ENCODE results near the gene TIGAR.

TIGAR gene, protein sequence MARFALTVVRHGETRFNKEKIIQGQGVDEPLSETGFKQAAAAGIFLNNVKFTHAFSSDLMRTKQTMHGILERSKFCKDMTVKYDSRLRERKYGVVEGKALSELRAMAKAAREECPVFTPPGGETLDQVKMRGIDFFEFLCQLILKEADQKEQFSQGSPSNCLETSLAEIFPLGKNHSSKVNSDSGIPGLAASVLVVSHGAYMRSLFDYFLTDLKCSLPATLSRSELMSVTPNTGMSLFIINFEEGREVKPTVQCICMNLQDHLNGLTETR

DNA sequence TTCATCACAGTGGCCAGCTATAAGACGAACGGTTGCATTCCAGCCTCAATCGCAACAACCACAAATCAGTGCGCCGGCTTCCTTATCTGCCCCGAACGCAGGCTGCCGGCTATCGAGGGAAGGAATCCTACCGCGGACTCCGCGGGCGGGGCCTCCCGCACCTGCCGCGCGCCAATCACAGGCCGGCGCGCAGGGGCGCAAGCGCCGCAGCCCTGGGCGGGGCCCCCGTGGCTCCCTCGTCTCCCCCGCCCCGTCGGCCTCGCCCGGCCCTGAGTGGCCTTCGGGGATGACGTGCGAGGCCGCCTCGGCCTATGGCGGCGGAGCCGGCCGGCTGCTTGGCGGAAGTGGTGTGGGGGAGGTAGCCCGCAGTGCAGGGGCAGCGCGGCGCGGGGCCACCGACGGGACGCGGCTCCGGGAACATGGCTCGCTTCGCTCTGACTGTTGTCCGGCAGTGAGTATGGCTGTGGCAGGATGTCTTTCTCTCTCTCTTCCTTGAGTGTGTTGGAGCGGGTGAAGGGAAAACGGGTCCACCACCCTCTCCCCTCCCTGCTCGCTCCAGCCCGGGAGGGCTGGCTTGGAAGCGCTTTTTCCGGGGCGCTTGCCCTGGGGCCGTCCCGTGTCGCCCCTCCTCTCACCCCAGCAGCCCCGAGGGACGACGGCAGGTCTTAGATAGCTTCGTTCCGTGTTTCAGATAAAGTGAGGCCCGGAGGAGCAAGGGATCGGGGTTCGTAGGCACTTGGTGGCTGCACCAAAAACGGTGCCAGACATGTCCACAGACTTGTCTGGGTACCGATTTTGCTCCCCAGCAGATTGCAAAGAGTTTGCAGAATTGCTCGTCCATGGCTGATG is at the start of gene TIGAR:
Gene TIGAR (plus strand): TSS at position 361 of the 849 bp plus-strand sequence. CDS start 59 bp downstream, at position 420.
- DNase-seq = peak; percentile 91

DNA sequence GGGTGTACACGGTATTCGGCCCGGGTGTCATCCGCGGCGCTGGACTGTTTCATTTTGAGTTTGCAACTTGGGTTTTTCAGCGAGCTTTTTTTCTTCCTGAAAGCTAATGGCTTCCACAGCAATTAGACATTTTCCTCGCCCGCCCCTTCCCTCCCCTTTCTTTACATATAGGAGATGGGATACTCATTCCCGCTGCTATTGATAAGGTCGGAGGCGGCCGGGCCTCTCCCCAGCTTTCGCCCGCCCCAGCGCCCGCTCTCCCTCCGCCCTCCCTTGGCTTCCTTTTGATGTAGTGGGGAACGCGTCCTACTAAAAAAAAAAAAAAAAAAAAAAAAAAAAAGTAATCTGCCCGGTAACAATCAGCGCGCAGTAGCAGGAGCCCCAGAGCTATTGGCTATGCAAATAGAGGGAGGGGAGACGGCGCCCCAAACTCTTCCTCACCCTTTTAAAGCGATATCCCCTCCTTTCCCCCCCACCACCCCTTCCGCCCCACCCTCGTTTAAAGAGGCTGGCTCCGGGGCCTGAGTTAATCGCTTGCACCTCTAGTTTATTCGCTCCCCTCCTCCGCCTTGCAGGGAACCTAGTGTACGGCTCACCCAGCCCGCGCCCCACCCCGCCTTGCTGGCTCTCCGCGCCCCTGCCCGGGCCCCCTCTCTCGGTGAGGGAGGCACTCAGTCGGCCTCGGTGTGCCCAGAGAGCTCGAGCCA is 49.1 kb upstream of the TIGAR start:
- DNase-seq = peak; percentile 82

DNA sequence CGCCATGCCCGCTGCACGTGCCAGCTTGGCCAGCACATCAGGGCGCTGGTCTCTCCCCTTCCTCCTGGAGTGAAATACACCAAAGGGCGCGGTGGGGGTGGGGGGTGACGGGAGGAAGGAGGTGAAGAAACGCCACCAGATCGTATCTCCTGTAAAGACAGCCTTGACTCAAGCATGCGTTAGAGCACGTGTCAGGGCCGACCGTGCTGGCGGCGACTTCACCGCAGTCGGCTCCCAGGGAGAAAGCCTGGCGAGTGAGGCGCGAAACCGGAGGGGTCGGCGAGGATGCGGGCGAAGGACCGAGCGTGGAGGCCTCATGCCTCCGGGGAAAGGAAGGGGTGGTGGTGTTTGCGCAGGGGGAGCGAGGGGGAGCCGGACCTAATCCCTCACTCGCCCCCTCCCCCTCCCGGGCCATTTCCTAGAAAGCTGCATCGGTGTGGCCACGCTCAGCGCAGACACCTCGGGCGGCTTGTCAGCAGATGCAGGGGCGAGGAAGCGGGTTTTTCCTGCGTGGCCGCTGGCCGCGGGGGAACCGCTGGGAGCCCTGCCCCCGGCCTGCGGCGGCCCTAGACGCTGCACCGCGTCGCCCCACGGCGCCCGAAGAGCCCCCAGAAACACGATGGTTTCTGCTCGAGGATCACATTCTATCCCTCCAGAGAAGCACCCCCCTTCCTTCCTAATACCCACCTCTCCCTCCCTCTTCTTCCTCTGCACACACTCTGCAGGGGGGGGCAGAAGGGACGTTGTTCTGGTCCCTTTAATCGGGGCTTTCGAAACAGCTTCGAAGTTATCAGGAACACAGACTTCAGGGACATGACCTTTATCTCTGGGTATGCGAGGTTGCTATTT is 48.4 kb upstream of the TIGAR start:
- peak; percentile 48 for DNase-seq

DNA sequence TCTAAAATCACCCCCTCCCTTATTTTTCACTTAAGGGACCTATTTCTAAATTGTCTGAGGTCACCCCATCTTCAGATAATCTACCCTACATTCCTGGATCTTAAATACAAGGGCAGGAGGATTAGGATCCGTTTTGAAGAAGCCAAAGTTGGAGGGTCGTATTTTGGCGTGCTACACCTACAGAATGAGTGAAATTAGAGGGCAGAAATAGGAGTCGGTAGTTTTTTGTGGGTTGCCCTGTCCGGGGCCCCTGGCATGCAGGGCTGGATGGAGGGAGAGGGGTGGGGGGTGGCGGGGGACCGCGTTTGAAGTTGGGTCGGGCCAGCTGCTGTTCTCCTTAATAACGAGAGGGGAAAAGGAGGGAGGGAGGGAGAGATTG is 47.8 kb upstream of the TIGAR start:
- no peak for DNase-seq

DNA sequence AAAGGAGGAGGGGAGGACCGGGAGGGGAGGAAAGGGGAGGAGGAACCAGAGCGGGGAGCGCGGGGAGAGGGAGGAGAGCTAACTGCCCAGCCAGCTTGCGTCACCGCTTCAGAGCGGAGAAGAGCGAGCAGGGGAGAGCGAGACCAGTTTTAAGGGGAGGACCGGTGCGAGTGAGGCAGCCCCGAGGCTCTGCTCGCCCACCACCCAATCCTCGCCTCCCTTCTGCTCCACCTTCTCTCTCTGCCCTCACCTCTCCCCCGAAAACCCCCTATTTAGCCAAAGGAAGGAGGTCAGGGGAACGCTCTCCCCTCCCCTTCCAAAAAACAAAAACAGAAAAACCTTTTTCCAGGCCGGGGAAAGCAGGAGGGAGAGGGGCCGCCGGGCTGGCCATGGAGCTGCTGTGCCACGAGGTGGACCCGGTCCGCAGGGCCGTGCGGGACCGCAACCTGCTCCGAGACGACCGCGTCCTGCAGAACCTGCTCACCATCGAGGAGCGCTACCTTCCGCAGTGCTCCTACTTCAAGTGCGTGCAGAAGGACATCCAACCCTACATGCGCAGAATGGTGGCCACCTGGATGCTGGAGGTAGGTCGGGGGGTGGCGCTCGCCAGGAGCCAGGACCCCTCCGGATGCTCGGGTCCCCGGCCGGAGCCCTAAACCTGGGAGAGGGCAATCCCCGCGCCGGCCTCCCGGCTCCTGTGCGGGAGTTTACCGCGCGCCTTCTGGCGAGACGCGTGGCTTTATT is 47.2 kb upstream of the TIGAR start, which contains the start of gene CCND2:
Gene CCND2 (plus strand): TSS at position 111 of the 744 bp plus-strand sequence. CDS start 279 bp downstream, at position 390.
- peak; percentile 73 for DNase-seq

DNA sequence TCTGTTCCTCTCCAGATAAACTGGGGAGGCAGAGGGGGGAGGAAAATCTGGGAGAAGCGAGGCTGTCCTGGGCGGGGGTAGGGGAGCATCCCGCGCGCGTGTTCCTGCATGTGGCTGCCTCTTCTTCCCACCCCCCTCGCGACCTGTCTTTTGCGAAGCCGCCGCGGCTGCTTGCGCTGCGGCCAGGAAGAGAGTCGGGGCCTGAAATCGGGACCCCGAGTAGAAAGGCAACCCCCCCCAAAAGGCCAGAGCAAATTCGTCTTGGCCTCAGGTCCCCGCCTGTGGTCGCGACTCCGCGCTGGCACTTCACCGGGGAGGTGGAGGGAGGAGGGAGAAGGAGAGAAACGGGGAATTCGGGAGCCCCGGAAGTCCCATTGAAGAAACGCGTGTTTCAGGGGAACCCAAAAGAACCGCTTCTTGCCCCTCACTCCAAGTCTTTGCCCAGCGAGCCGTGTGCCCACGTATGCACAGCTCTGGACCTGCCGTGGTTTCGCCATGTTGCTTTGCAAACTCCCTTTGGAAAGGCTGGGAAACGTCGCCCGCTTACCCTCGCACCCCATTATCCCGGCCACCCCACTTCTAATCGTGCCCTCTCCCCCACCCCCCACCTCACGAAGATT is 46.5 kb upstream of the TIGAR start:
- DNase-seq = no peak

DNA sequence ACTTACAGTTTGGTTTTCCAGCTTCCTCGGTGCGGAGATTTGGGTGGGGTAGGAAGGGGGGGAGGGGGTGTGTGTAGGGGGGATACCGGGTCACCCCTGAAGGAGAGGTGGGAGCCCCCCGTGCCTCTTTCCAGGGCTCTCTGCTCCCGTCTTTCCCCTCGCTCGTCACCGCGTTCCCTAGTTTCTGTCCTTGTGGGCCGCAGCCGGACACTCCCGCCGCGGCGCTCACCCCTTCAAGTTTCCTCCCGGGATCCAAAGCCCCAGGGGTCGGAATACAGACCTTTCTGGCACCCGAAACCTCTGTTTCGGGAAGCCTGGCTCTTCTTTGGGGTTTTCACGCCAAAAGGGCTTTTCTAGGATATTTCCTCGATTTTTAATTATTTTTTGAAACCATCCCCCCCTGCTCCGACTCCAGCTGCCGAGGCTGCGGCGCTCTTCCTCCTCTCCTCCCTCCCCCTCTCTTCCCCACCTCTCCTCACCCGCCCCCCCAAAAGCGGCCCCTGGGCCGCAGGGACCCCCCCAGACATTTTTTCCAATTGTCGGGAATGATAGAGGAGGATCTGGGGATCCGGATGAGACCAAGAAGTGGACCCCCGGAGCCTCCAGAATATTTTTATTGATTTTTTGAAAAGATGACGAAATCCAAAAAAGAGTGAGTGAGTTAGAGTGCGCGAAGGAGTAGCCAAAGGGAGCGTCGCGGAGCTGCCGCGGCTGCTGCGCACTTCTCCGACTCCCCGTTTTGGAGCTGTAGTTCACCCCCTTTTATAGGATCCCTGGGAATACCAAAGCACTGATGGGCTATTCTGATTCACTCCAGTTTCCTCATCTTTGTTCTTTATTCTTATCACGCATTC is 45.8 kb upstream of the TIGAR start:
- DNase-seq = no peak

DNA sequence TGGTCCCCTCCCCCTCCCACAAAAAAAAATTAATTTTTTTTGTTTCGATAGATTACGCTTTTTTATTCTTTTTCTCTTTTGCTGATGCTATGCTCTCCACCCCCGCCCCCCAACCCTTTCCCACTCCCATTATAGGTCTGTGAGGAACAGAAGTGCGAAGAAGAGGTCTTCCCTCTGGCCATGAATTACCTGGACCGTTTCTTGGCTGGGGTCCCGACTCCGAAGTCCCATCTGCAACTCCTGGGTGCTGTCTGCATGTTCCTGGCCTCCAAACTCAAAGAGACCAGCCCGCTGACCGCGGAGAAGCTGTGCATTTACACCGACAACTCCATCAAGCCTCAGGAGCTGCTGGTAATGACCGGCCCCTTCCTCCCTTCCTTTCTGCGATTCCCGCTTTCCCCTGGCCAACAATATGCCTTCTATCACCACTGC is 45.1 kb upstream of the TIGAR start:
- DNase-seq = no peak

DNA sequence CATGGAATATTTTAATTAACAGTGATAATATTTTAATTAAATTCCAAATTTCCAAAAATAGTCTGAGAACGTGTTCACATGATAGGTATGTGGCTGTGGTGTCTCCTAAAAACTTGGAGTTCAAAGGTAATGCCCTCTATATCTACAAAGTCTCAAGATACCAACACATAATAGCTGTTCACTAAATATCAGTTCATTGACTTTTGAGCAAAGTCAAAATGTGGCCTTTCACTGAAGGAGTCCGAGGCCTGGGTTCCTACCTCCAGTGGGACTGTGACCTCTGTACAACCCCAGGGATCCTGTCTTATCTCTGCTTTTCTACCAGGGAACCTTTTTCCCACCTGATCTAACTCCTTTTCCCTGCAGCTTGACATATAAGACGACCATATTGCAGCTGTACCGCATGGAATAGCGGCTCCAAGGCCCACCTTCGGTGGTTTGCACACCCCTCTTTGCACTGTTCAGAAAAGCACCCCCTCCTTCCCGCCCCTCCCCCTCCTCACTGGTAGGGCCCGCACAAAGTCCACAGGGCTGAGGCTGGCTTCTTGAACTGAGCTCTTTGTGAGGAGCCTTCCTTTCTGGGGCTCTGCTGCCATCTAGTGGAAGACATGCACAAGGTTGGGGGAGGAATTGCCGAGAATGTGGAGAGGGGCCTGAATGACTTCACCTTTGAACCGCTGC is 44.3 kb upstream of the TIGAR start:
- DNase-seq = peak; percentile 70

DNA sequence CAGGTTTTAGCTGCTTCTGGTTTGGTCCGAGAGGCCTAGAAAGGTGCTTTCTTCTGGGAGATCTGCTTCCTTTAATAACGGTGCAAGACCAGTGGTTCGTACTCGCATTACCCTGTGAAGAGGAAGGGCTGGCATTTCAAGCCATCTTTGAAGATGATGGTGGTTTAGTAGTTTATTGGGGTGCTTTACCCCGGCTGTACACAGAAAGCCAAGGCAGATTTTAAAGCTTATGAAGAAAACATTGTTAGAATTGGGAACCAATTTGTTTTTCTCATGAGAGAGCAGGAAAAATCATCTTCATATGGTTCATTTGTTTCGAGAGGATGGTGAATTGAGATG is 43.8 kb upstream of the TIGAR start:
- DNase-seq = no peak

DNA sequence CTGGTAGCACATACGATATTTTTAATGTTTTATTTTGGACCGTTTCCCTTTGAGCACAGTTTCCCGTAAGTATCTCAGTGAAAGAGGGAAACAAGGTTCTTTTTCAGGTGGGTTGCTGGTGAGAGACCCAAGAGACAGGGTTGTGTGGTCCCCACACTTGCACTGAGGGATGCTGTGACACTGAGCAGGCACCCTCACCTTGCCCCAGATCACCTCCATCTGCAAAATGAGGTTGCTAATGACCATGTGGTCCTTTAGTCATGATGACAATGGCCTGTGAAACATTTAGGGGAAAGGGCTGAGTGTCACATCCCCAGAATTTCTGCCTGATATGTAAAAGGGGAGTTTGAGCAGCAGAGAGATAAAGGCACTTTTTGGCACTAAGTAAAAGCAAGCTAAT is 43.2 kb upstream of the TIGAR start:
- no peak for DNase-seq

DNA sequence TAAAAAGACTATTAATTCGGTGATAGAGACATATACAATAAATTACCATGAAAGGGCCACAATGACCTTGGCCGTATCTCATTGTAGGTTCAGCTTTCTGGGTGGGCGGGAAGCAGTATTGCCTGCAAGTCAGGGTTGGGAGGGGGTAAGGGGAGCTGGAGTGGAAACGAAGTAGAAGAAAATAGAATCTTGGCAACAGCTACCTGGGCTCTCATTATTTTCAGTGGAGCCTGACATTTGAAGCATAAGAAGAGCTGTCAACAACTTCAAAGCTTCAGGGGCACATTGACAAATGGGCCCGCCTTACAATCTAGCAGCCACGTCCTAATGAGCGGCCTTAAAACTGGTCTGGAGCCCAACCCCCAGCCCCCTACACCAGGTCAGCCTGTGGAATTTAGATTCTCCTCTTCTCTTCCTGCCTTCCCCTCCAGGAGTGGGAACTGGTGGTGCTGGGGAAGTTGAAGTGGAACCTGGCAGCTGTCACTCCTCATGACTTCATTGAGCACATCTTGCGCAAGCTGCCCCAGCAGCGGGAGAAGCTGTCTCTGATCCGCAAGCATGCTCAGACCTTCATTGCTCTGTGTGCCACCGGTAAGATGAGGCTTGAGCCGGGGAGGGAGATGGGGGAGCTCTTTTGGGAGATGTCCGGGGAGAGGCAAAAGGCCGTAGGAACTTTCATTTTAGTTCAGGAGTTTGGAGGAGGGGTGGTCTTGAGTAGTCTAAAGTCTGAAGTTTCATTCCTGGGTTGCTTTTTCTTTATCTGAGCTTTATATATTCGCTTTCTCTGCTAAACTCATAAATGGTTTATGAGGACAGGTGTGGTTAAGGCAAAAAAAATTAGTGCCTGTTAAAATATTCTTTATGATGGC is 42.5 kb upstream of the TIGAR start:
- peak; percentile 54 for DNase-seq

DNA sequence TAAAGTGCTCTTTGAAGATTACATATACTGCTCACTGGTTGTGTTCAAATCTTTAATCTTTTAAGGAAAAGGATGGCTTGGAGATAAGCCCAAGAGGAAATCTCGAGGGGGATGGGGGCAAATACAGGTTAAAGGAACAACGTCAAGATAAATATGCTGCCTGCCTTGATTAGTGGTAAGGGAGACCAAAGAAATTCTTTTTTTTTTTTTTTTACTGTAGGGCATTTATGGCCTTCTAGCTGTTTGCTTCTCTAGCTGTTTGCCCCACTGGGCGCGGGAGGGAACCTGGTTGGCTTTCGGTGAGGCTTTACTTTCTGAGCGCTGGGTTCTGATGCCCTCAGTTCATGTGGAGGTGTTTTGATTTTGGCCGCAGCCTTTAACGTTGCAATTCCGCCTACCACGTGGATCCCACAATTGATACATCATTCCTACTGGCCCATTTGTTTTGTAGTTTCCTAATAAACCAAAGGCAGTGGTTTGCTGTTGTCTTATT is 41.8 kb upstream of the TIGAR start:
- DNase-seq = no peak

DNA sequence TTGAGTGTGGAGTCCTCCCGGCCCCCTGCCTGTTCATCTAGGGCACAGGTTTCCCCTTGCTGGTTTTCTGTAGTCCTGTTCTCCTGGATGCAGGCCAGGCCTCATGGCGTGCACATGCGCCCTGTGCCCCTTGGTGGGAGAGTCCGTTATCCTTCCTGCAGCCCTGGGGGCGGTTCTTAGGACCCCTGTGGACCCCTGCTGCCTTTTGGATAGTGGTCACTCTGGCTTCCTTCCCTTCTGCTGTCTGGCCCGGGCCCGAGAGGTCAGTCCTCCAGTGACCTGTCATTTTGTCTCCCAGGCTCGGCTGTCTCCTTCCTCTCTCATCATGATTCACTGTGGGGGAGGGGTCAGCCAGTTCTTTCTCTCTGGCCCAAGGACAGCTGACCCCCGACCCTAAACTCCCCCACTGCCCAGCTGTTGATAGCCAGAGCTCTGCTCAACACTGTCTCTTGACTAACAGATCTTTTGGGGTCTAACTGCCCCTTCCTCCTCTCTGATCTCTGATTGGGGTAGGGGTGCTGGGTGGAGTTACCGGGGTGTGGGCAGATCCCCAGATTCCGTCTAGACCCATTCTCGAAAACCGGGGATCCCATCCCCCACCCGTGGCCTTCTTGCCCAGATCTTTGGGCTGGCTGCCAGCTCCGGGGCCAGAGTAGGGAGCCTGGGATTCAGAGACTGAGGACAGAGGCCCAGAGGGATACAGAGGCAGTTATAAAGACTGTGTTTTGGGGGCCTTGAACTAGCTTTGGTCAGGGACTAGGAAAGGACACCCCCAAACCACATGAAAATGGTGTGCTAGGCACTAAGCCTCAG is 40.5 kb upstream of the TIGAR start:
- no peak for DNase-seq

DNA sequence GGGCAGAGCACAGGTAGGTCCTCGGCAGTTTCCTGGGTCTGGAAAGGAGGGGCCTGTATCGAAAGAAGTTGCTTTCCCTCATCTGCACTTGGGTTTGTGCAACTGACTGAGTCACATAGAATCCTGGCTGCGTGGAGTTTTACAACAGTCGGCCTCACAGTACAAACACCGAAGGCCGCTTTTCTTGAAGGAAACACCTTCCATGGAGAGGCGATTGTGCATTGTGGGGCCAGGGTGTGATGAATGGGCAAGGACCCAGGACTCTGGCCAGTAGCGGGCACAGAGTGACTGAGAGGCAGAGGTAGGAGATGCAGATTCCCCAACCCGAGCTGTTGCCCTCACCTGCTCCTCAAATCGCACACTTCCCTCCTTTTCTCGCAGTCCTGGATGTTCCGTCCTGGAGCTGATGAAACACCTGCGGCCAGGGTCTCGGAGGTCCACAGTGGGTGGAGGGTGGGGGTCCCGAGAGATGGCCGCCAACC is 39.8 kb upstream of the TIGAR start:
- no peak for DNase-seq

DNA sequence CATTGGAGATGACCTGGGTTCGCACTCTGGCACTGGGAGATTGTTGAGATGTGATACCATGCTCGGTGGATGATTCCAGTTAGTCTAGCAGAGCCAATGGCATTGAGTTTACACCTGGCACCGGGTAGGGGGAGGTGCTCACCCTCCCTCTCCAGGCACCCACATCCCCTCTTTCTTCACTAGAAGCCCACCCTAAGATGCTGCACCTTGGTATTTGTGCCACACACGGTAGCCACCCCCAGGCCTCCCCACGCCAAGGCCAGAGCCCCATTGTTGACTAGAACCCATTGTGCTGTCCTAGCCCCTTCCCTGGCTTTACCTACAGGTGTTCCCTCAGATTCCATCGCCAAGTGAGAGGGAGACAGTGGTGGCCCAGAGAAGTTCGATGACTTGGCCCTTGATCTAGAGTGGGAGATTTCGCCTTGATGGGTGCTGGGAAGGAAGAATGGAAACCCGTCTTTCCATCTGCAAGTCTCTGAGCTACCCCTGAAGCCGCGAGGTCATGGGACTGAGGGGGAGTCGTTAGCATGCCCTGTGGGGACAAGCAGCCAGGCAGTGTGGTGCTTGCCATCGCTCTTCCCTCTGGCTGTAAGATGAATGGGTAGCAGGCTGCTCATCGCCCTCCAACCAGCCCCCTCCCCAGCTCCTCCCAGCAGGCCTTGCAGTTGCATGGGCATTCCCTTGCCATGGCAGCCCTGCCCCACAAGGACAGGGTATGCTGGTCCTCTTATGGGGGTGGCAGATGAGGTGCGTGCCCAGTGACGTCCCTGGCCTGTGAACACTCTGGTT is 38.7 kb upstream of the TIGAR start:
- no peak for DNase-seq
